H1 (cell line): Measurements from ENCODE around the gene TBX15. TPM values are rescaled to one million over a fixed set of nuclear protein-coding genes. Genes with fewer than 3 reads are reported as not detected.

Experiments
- CTCF ChIA-PET: fragments of 300-600 bp; sonication (Branson Sonifier 250); formaldehyde crosslinking; loops from one replicate; lab custom pipeline; 2021; ENCODE audit not compliant: partially characterized antibody; lab: Charles Lee
- POLR2A ChIA-PET: fragments of 300-600 bp; sonication (Branson Sonifier 250); formaldehyde crosslinking; loops from one replicate; lab custom pipeline; 2021; ENCODE audit warnings: inconsistent platforms; ENCODE audit not compliant: partially characterized antibody; lab: Charles Lee
- DNase-seq, 2 experiments: peaks; one replicate each; pipeline versions ENCODE4 v3.0.0 to v3.0.0-alpha.2; 2010 to 2022; ENCODE audit warnings: low spot score in 2 of 2, low read depth in 1 of 2, mixed read lengths in 1 of 2
- FAIRE-seq: peaks from 2 replicates; lab custom pipeline; 2011; peaks lifted over from hg19 to GRCh38; lab: Jason Lieb, UNC
- H2AFZ ChIP-seq: 2 replicates; pipeline ENCODE4 v1.8.1; 2012; ENCODE audit warnings: low read length, inconsistent platforms
- H2AK5ac ChIP-seq: 2 replicates; pipeline ENCODE4 v1.6.1; 2013; ENCODE audit warnings: low read depth, low read length
- H2BK120ac ChIP-seq: replicated peaks from 2 replicates; pipeline ENCODE3; 2013; ENCODE audit warnings: low read depth, low read length, inconsistent platforms
- H2BK12ac ChIP-seq: 2 replicates; pipeline ENCODE4 v1.6.1; 2013; ENCODE audit warnings: low read depth, low read length
- H2BK15ac ChIP-seq: 2 replicates; pipeline ENCODE4 v1.6.1; 2013; ENCODE audit warnings: low read length
- H2BK20ac ChIP-seq: 2 replicates; pipeline ENCODE4 v1.6.1; 2013; ENCODE audit warnings: low read length
- H2BK5ac ChIP-seq: 2 replicates; pipeline ENCODE4 v1.6.1; 2013; ENCODE audit warnings: low read depth, low read length
- H3K14ac ChIP-seq: 2 replicates; pipeline ENCODE4 v1.6.1; 2013; ENCODE audit warnings: inconsistent platforms; ENCODE audit not compliant: insufficient read length
- H3K18ac ChIP-seq: 2 replicates; pipeline ENCODE4 v1.6.1; 2013; ENCODE audit warnings: low read length; ENCODE audit errors: extremely low read depth
- H3K23ac ChIP-seq: 2 replicates; pipeline ENCODE4 v1.6.1; 2013; ENCODE audit warnings: inconsistent platforms; ENCODE audit not compliant: insufficient read length
- H3K23me2 ChIP-seq: 2 replicates; pipeline ENCODE4 v1.6.1; 2013; ENCODE audit warnings: low read depth, low read length
- H3K27ac ChIP-seq: 2 replicates; pipeline ENCODE4 v1.6.1; 2011; ENCODE audit warnings: low read depth, low read length, inconsistent platforms
- H3K27me3 ChIP-seq, 4 experiments: replicated peaks in 1 of 4; 1 replicate in 1 of 4; 2 replicates in 3 of 4; pipeline versions ENCODE4 v1.6.1 to v1.8.1; 2011 to 2013; ENCODE audit warnings: low read length in 3 of 4, mild to moderate bottlenecking in 3 of 4, inconsistent platforms in 2 of 4, mixed read lengths in 2 of 4, moderate library complexity in 1 of 4; ENCODE audit not compliant: control insufficient read depth in 3 of 4, insufficient read depth in 3 of 4; ENCODE audit errors: extremely low read depth in 1 of 4
- H3K36me3 ChIP-seq, 4 experiments: 2 replicates each; pipeline versions ENCODE4 v1.6.1 to v1.8.1; 2011 to 2013; ENCODE audit warnings: mild to moderate bottlenecking in 4 of 4, low read length in 3 of 4, moderate library complexity in 2 of 4, control low read depth in 1 of 4, inconsistent platforms in 1 of 4; ENCODE audit not compliant: insufficient read depth in 4 of 4, control insufficient read depth in 2 of 4
- H3K4ac ChIP-seq: replicated peaks from 2 replicates; pipeline ENCODE3; 2013; ENCODE audit warnings: low read length, low read depth, mixed read lengths, inconsistent platforms; ENCODE audit not compliant: insufficient read length
- H3K4me1 ChIP-seq, 4 experiments: replicated peaks in 1 of 4; 1 replicate in 1 of 4; 2 replicates in 3 of 4; pipeline versions ENCODE4 v1.6.1 to v1.8.1; 2011 to 2013; ENCODE audit warnings: low read length in 3 of 4, inconsistent platforms in 2 of 4, mixed read lengths in 1 of 4; ENCODE audit not compliant: insufficient read depth in 4 of 4, control insufficient read depth in 3 of 4
- H3K4me2 ChIP-seq, 2 experiments: 2 replicates each; pipeline versions ENCODE4 v1.6.1 to v1.8.1; 2011 to 2013; ENCODE audit warnings: low read depth in 2 of 2, low read length in 2 of 2, control low read depth in 1 of 2, inconsistent platforms in 1 of 2, mild to moderate bottlenecking in 1 of 2; ENCODE audit not compliant: insufficient read depth in 1 of 2
- H3K4me3 ChIP-seq, 4 experiments: fragments of 200-600, 300-600 bp in 1 of 4; sonication (generic), shearing (Covaris generic), sonication (Bioruptor Twin) in 1 of 4; 2 replicates each; pipeline versions ENCODE4 v1.5.1 to v1.8.1; 2011 to 2016; ENCODE audit warnings: low read length in 4 of 4, low read depth in 3 of 4, control low read depth in 2 of 4, inconsistent platforms in 2 of 4, mild to moderate bottlenecking in 2 of 4, mixed read lengths in 1 of 4, moderate library complexity in 1 of 4; ENCODE audit not compliant: insufficient read depth in 2 of 4; ENCODE audit errors: extremely low read depth in 1 of 4
- H3K56ac ChIP-seq: replicated peaks from 2 replicates; pipeline ENCODE3; 2013; ENCODE audit warnings: low read depth, mild to moderate bottlenecking, mixed read lengths, low read length, inconsistent platforms; ENCODE audit not compliant: insufficient read length
- H3K79me1 ChIP-seq: 2 replicates; pipeline ENCODE4 v1.6.1; 2013; ENCODE audit warnings: low read depth, low read length, control low read depth
- H3K79me2 ChIP-seq, 2 experiments: 2 replicates each; pipeline versions ENCODE4 v1.6.1 to v1.8.1; 2012 to 2013; ENCODE audit warnings: low read length in 2 of 2, mild to moderate bottlenecking in 2 of 2, inconsistent platforms in 1 of 2; ENCODE audit not compliant: insufficient read depth in 2 of 2, control insufficient read depth in 1 of 2
- H3K9ac ChIP-seq, 4 experiments: replicated peaks in 1 of 4; 1 replicate in 1 of 4; 2 replicates in 3 of 4; pipeline versions ENCODE4 v1.6.1 to v1.8.1; 2011 to 2013; ENCODE audit warnings: low read depth in 3 of 4, low read length in 3 of 4, control low read depth in 2 of 4, mild to moderate bottlenecking in 2 of 4, moderate library complexity in 2 of 4, inconsistent platforms in 1 of 4; ENCODE audit errors: extremely low read depth in 1 of 4
- H3K9me3 ChIP-seq, 2 experiments: 2 replicates each; pipeline versions ENCODE4 v1.6.1 to v1.8.1; 2012 to 2013; ENCODE audit warnings: mild to moderate bottlenecking in 2 of 2, moderate library complexity in 2 of 2, control low read depth in 1 of 2, inconsistent platforms in 1 of 2, low read depth in 1 of 2, low read length in 1 of 2, mixed read lengths in 1 of 2; ENCODE audit not compliant: insufficient read depth in 2 of 2
- H4K20me1 ChIP-seq, 2 experiments: replicated peaks in 1 of 2; 2 replicates each; pipeline versions ENCODE3 to v1.8.1; 2011 to 2013; ENCODE audit warnings: inconsistent platforms in 2 of 2, low read length in 2 of 2, mild to moderate bottlenecking in 1 of 2; ENCODE audit not compliant: insufficient read depth in 2 of 2, control insufficient read depth in 1 of 2
- H4K5ac ChIP-seq: 2 replicates; pipeline ENCODE4 v1.6.1; 2013; ENCODE audit warnings: low read length, low read depth, mixed read lengths, inconsistent platforms; ENCODE audit not compliant: insufficient read length
- H4K8ac ChIP-seq: 2 replicates; pipeline ENCODE4 v1.8.0; 2013; ENCODE audit warnings: mild to moderate bottlenecking, moderate library complexity, low read length, inconsistent platforms; ENCODE audit not compliant: insufficient read depth; ENCODE audit errors: extremely low read depth
- H4K91ac ChIP-seq: replicated peaks from 2 replicates; pipeline ENCODE3; 2013; ENCODE audit warnings: low read length, mixed read lengths, inconsistent platforms; ENCODE audit not compliant: insufficient read length
- WGBS, 2 experiments: shearing (Covaris generic) in 1 of 2; methylation state at CpG; one replicate each; pipeline versions ENCODE4 v1.1.6 to v1.1.7; 2013 to 2015; ENCODE audit warnings: low lambda C conversion rate in 2 of 2, mixed read lengths in 2 of 2, inconsistent platforms in 1 of 2, low coverage in 1 of 2, missing lambda C conversion rate in 1 of 2; ENCODE audit not compliant: insufficient replicate concordance in 2 of 2, insufficient coverage in 1 of 2, insufficient read length in 1 of 2; ENCODE audit errors: extremely low coverage in 1 of 2, missing lambda C conversion rate in 1 of 2; 5-methylcytosine and 5-hydroxymethylcytosine counted together
- polyA plus RNA-seq, 7 experiments: library from polyadenylated mRNA; depleted of rRNA in 3 of 7; stranded (reverse) in 5 of 7; unstranded in 2 of 7; fragments of >200 nt in 5 of 7; fragments of 200-250 nt in 2 of 7; gene quantifications; 1 replicate in 5 of 7; 2 replicates in 1 of 7; 4 replicates in 1 of 7; pipeline versions ENCODE4 v1.2.1 to v1.2.3, GENCODE V29; 2011 to 2013; ENCODE audit warnings: missing spikeins in 2 of 7, mixed read lengths in 2 of 7
- total RNA-seq: library from RNA; stranded (reverse); fragmentation: NEBNext Ultra II Directional; extraction: Animal tissue kit (Norgen Biotek cat#: 25700); gene quantifications from 2 replicates; pipeline ENCODE4 v1.2.1, GENCODE V29; 2021

Gene TBX15
- total and polyA plus RNA-seq, 2 of the 8 experiments (the other 6 are each of a cell fraction or from before 2014, with no cell fraction given): 0.14 to 0.24 TPM

- H3K36me3 ChIP-seq: no peaks in the 10 kb centered on the region
- no peak for DNase-seq
- H3K79me2 ChIP-seq: no peaks in the 10 kb centered on the region
- H2BK15ac ChIP-seq: peak overlapping the region; percentile 25; the same call in 1 of the 2 replicates
- ChIA-PET CTCF (interaction anchor here (0.9 kb wide), 2 partner anchors 8 to 289 kb away, joined by 3 read pairs; no protein-coding TSS in a partner anchor), POLR2A (interaction anchor here (1.2 kb wide), 1 partner anchor 49 kb away, joined by 3 read pairs; no protein-coding TSS in a partner anchor)
- H3K4me3 ChIP-seq: no peak overlapping the region
- no peak for FAIRE-seq
- H3K27ac ChIP-seq: no peak overlapping the region
- H3K27me3 ChIP-seq: peaks cover 0 to 1% (median 0%) of the 10 kb centered on the region in 4 experiments; a peak in 1 of 7 replicates
- H3K23me2 ChIP-seq: no peaks in the 10 kb centered on the region
- H3K9me3 ChIP-seq: no peaks in the 10 kb centered on the region
- no peak overlapping the region for H3K9ac ChIP-seq
- peak overlapping the region; percentile 52 for H2BK120ac ChIP-seq
- H4K91ac ChIP-seq: no peak overlapping the region
- H2BK12ac ChIP-seq: peak overlapping the region; percentile 84; the same call in 1 of the 2 replicates
- H3K23ac ChIP-seq: no peak overlapping the region
- no peak overlapping the region for H4K8ac ChIP-seq
- peak overlapping the region; percentile 55; the same call in 1 of the 2 replicates for H2BK5ac ChIP-seq
- peak overlapping the region; percentile 63; the same call in 1 of the 2 replicates for H2BK20ac ChIP-seq
- 86% methylated on average over 1 of the region's 1 CpG; no CpG with 5 or more reads in 1 of the 2 experiments for WGBS, 2 experiments
- H3K4me2 ChIP-seq: 0 out of 4 replicates have a peak overlapping the region, but pooled peaks of 1 of the 2 experiments have one; percentile 9
- H4K20me1 ChIP-seq: no peaks in the 10 kb centered on the region
- H3K56ac ChIP-seq: no peak overlapping the region
- no peak overlapping the region for H3K14ac ChIP-seq
- no peaks in the 10 kb centered on the region for H3K79me1 ChIP-seq
- no peak overlapping the region; the same call in 1 of the 2 replicates for H3K18ac ChIP-seq
- H3K4ac ChIP-seq: no peak overlapping the region
- no peak overlapping the region for H4K5ac ChIP-seq
- H2AFZ ChIP-seq: no peak overlapping the region
- peaks cover 1 to 11% (median 8%) of the 10 kb centered on the region in 4 experiments; a peak in 5 of 7 replicates for H3K4me1 ChIP-seq
- H2AK5ac ChIP-seq: no peak overlapping the region
These were observed 29.1 kb downstream of the TBX15 start for GRCh38 chr1:118958937-118959631.
